ENCODE measurements around the gene PCDHGA5. TPM values are rescaled to one million over a fixed set of nuclear protein-coding genes. Genes with fewer than 3 reads are reported as not detected.
"Not testable (repeated sequence)": the region's sequence is repeated elsewhere in the genome, so short reads cannot be mapped to it uniquely, and the experiment has no call there.

PCDHGA5 gene
- total RNA-seq, 1 experiment from 2014 or later, result 2.0 TPM

DNA sequence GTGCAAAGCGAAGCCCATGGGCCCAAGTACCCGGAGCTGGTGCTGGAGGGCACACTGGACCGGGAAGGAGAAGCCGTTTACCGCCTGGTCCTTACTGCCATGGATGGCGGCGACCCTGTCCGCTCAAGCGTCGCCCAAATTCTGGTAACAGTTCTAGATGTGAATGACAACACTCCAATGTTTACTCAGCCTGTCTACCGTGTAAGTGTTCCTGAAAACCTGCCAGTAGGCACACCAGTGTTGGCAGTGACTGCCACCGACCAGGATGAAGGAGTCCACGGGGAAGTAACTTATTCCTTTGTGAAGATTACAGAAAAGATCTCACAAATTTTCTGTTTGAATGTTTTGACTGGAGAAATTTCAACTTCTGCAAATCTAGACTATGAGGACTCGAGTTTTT, 10.7 kb downstream of the PCDHGA5 start (continued):
- TF ChIP-seq, protein P1, sequence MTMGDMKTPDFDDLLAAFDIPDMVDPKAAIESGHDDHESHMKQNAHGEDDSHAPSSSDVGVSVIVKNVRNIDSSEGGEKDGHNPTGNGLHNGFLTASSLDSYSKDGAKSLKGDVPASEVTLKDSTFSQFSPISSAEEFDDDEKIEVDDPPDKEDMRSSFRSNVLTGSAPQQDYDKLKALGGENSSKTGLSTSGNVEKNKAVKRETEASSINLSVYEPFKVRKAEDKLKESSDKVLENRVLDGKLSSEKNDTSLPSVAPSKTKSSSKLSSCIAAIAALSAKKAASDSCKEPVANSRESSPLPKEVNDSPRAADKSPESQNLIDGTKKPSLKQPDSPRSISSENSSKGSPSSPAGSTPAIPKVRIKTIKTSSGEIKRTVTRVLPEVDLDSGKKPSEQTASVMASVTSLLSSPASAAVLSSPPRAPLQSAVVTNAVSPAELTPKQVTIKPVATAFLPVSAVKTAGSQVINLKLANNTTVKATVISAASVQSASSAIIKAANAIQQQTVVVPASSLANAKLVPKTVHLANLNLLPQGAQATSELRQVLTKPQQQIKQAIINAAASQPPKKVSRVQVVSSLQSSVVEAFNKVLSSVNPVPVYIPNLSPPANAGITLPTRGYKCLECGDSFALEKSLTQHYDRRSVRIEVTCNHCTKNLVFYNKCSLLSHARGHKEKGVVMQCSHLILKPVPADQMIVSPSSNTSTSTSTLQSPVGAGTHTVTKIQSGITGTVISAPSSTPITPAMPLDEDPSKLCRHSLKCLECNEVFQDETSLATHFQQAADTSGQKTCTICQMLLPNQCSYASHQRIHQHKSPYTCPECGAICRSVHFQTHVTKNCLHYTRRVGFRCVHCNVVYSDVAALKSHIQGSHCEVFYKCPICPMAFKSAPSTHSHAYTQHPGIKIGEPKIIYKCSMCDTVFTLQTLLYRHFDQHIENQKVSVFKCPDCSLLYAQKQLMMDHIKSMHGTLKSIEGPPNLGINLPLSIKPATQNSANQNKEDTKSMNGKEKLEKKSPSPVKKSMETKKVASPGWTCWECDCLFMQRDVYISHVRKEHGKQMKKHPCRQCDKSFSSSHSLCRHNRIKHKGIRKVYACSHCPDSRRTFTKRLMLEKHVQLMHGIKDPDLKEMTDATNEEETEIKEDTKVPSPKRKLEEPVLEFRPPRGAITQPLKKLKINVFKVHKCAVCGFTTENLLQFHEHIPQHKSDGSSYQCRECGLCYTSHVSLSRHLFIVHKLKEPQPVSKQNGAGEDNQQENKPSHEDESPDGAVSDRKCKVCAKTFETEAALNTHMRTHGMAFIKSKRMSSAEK (CRISPR knock-in tag; IDR thresholded peaks at IDR 0.05; ENCODE audit: borderline replicate concordance), result no peak
- TF ChIP-seq, protein P2, sequence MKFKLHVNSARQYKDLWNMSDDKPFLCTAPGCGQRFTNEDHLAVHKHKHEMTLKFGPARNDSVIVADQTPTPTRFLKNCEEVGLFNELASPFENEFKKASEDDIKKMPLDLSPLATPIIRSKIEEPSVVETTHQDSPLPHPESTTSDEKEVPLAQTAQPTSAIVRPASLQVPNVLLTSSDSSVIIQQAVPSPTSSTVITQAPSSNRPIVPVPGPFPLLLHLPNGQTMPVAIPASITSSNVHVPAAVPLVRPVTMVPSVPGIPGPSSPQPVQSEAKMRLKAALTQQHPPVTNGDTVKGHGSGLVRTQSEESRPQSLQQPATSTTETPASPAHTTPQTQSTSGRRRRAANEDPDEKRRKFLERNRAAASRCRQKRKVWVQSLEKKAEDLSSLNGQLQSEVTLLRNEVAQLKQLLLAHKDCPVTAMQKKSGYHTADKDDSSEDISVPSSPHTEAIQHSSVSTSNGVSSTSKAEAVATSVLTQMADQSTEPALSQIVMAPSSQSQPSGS (CRISPR knock-in tag; IDR thresholded peaks at IDR 0.05; ENCODE audit: borderline replicate concordance, low read depth), result no peak

DNA sequence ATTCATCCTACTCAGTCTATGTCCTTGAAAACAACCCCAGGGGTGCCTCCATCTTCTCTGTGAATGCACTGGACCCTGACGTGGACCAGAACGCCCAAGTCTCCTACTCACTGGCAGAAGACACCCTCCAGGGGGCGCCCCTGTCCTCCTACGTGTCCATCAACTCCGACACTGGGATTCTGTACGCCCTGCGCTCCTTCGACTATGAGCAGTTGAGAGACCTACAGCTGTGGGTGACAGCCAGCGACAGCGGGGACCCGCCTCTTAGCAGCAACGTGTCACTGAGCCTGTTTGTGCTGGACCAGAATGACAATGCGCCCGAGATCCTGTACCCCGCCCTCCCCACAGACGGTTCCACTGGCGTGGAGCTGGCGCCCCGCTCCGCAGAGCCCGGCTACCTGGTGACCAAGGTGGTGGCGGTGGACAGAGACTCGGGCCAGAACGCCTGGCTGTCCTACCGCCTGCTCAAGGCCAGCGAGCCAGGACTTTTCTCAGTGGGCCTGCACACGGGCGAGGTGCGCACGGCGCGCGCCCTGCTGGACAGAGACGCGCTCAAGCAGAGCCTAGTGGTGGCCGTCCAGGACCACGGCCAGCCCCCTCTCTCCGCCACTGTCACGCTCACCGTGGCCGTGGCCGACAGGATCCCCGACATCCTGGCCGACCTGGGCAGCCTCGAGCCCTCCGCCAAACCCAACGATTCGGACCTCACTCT, 11.6 kb downstream of the PCDHGA5 start:
- Mint-ChIP-seq H3K9me3 (peaks cover 53% of the 10 kb centered on the region), H3K36me3 (peaks cover 54% of the 10 kb centered on the region)
- TF ChIP-seq, protein P3, sequence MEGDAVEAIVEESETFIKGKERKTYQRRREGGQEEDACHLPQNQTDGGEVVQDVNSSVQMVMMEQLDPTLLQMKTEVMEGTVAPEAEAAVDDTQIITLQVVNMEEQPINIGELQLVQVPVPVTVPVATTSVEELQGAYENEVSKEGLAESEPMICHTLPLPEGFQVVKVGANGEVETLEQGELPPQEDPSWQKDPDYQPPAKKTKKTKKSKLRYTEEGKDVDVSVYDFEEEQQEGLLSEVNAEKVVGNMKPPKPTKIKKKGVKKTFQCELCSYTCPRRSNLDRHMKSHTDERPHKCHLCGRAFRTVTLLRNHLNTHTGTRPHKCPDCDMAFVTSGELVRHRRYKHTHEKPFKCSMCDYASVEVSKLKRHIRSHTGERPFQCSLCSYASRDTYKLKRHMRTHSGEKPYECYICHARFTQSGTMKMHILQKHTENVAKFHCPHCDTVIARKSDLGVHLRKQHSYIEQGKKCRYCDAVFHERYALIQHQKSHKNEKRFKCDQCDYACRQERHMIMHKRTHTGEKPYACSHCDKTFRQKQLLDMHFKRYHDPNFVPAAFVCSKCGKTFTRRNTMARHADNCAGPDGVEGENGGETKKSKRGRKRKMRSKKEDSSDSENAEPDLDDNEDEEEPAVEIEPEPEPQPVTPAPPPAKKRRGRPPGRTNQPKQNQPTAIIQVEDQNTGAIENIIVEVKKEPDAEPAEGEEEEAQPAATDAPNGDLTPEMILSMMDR (IDR thresholded peaks at IDR 0.05), result 0 out of 2 replicates have a peak, but pooled peaks have one; percentile 21
- H3K27me3 Mint-ChIP-seq (ENCODE audit: low read depth); POLR2A ChIA-PET; H3K4me3 Mint-ChIP-seq; H3K27ac Mint-ChIP-seq; H3K4me1 Mint-ChIP-seq; DNase-seq (ENCODE audit: low spot score): not testable (repeated sequence)
- ATAC-seq, result peak; percentile 41
- CTCF ChIA-PET, result interaction anchor here (0.6 to 2.6 kb wide), 6 partner anchors 12 to 188 kb away, joined by 3 to 19 read pairs (median 6); partner anchors contain the start of genes PCDHGA10 and PCDHGB4

DNA sequence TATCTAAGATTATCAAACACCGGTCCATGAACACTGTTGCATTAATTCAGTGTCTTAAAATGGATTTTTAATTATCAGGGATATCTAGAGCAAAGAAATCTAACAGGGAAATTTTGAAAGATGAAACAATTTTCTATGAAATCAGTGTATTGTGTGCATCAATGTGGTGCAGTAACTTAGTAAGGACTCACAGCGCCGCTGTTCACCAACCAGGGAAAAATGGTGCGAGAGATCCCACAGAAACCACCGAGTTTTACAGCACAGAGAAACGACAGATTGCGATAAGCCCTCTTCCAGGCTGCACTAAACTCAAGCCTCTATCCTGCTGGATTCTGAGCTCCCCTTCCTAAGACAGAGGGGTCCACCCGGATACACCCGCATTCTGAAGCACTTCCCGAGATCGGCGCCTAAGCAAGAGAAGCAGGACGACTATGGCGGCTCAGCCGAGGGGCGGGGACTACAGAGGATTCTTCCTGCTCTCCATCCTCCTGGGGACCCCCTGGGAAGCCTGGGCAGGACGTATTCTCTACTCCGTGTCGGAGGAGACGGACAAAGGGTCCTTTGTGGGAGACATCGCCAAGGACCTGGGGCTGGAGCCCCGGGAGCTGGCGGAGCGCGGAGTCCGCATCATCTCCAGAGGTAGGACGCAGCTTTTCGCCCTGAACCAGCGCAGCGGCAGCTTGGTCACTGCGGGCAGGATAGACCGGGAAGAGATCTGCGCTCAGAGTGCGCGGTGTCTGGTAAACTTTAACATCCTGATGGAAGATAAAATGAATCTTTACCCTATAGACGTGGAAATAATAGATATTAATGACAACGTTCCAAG, 18.7 kb downstream of the PCDHGA5 start, which contains the start of gene PCDHGA7:
Gene PCDHGA7, plus strand, starts transcription at position 274 of the 826 bp plus-strand sequence. Its CDS starts 158 bp downstream, at position 432.
- peak within 1 kb of the TSS; percentile 74; the same call in 1 of the 2 replicates for H3K27ac Mint-ChIP-seq
- CTCF ChIA-PET, result interaction anchor here (0.6 to 1.9 kb wide), 12 partner anchors 12 to 247 kb away, joined by 3 to 5 read pairs (median 4); partner anchors contain the start of genes PCDHB14, PCDHB15, PCDHB5 and PCDHGA10

More for the DNA sequence above, 18.7 kb downstream of the PCDHGA5 start, which contains the start of gene PCDHGA7:
- Mint-ChIP-seq H3K9me3 (peaks cover 42% of the 10 kb centered on the region), H3K4me1 (no peaks in the 10 kb centered on the region), H3K36me3 (peaks cover 30% of the 10 kb centered on the region), H3K27me3 (ENCODE audit: low read depth) (peaks cover 18% of the 10 kb centered on the region), H3K4me3 (peak within 1 kb of the TSS; percentile 84)
- POLR2A ChIA-PET, result no interaction called here
- no peak for TF ChIP-seq CREM (CRISPR knock-in tag; IDR thresholded peaks at IDR 0.05)
- TF ChIP-seq ZNF219 (CRISPR knock-in tag; IDR thresholded peaks at IDR 0.05; ENCODE audit: borderline replicate concordance), result no peak
- no peak for TF ChIP-seq ATF1 (CRISPR knock-in tag; IDR thresholded peaks at IDR 0.05)
- TF ChIP-seq, protein P4, sequence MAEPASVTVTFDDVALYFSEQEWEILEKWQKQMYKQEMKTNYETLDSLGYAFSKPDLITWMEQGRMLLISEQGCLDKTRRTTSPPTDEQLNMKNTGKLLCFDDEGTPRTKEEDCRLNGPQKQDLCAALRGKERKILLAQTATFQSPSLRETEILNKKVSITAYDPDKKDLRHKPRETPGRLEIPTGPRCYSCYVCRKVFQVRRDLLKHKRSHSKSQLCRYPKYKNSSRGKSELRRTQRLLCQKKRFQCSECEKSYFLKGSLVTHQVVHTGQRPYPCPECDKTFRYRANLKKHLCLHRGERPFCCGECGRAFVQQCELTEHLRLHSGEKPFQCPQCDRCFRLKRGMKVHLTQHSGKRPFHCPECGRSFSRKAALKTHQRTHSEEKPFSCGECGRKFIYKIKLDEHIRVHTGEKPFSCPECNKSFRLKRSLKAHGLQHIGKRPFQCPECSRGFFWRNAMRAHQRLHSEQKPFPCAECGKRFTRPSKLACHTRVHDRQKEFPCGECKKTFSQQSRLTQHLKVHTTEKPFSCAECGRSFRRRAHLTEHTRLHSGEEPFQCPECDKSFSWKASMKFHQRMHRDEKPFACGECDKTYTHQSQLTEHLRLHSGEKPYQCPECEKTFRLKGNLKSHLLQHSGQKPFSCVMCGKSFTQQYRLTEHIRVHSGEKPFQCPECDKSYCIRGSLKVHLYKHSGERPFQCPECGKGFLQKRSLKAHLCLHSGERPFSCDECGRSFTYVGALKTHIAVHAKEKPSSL (CRISPR knock-in tag; conservative IDR thresholded peaks at IDR 0.05), result no peak
- TF ChIP-seq, protein P5, sequence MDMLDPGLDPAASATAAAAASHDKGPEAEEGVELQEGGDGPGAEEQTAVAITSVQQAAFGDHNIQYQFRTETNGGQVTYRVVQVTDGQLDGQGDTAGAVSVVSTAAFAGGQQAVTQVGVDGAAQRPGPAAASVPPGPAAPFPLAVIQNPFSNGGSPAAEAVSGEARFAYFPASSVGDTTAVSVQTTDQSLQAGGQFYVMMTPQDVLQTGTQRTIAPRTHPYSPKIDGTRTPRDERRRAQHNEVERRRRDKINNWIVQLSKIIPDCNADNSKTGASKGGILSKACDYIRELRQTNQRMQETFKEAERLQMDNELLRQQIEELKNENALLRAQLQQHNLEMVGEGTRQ (CRISPR knock-in tag; IDR thresholded peaks at IDR 0.05), result no peak
- TF ChIP-seq ELF4 (CRISPR knock-in tag; IDR thresholded peaks at IDR 0.05; ENCODE audit: low read depth), result no peak
- no peak for TF ChIP-seq NR2C2 (CRISPR knock-in tag; IDR thresholded peaks at IDR 0.05)
- DNase-seq (ENCODE audit: low spot score) (no peak), ATAC-seq (no peak)
